Stimulated activated CD4-positive, alpha-beta T cell treated with anti-CD3 and anti-CD28 coated beads, Interleukin-4, amount 100 ng/mL, for 1 hour (primary cell): ENCODE measurements around the gene ATP6AP2.

Experiments used
- DNase-seq: peaks from one replicate; pipeline ENCODE4 v3.0.0-alpha.2; 2020

ATP6AP2 gene

GRCh38 chrX:40646489-40647306 lies 65.9 kb downstream of the ATP6AP2 start:
- DNase-seq: peak; percentile 29

GRCh38 chrX:40647307-40648197 lies 66.8 kb downstream of the ATP6AP2 start, which contains the start of gene CXorf38:
CXorf38 (minus strand) TSS chrX:40647561; CDS start chrX:40647520, 41 bp downstream.
- DNase-seq: peak; percentile 91

GRCh38 chrX:40651620-40652223 lies 71.0 kb downstream of the ATP6AP2 start:
- peak; percentile 58 for DNase-seq

- DNase-seq: no peak
Measured at GRCh38 chrX:40652664-40653063, 71.9 kb downstream of the ATP6AP2 start.

- DNase-seq: no peak
Measured at GRCh38 chrX:40653535-40653934, 72.8 kb downstream of the ATP6AP2 start.
